Neural progenitor cell (in vitro differentiated cells): ENCODE results near the gene WNT9A. TPM values are rescaled to one million over a fixed set of nuclear protein-coding genes. Genes with fewer than 3 reads are reported as not detected.

Experiments
- DNase-seq: peaks from one replicate; pipeline ENCODE4 v3.0.0-alpha.2; 2016; ENCODE audit warnings: low spot score
- H2AFZ ChIP-seq: fragments of 200-600 bp; sonication (generic); replicated peaks from 2 replicates; pipeline ENCODE4 v1.6.1; 2016; ENCODE audit warnings: antibody characterized with exemption
- H3F3A ChIP-seq: fragments of 200-600 bp; sonication (generic); 2 replicates; pipeline ENCODE4 v1.6.1; 2016; ENCODE audit warnings: antibody characterized with exemption, low read depth
- H3K27ac ChIP-seq: fragments of 200-600 bp; sonication (generic); 2 replicates; pipeline ENCODE4 v1.5.1; 2016; ENCODE audit warnings: mild to moderate bottlenecking
- H3K27me3 ChIP-seq: fragments of 200-600 bp; sonication (generic); 2 replicates; pipeline ENCODE4 v1.6.1; 2016; ENCODE audit warnings: mild to moderate bottlenecking, moderate library complexity
- H3K36me3 ChIP-seq: fragments of 200-600 bp; sonication (generic); 2 replicates; pipeline ENCODE4 v1.5.1; 2016
- H3K4me1 ChIP-seq: fragments of 200-600 bp; sonication (generic); 2 replicates; pipeline ENCODE4 v1.6.1; 2016; ENCODE audit warnings: mixed run types
- H3K4me2 ChIP-seq: fragments of 200-600 bp; sonication (generic); 2 replicates; pipeline ENCODE4 v1.6.1; 2016
- H3K4me3 ChIP-seq: fragments of 200-600 bp; sonication (generic); 2 replicates; pipeline ENCODE4 v1.5.1; 2016
- H3K79me2 ChIP-seq: fragments of 200-600 bp; sonication (generic); 2 replicates; pipeline ENCODE4 v1.6.1; 2016; ENCODE audit warnings: low read depth
- H3K9ac ChIP-seq: fragments of 200-600 bp; sonication (generic); 2 replicates; pipeline ENCODE4 v1.6.1; 2016
- H3K9me3 ChIP-seq: fragments of 200-600 bp; sonication (generic); 2 replicates; pipeline ENCODE4 v1.5.1; 2016; ENCODE audit warnings: low read depth
- H4K20me1 ChIP-seq: fragments of 200-600 bp; sonication (generic); 2 replicates; pipeline ENCODE4 v1.6.1; 2016; ENCODE audit warnings: low read depth
- H3K27ac Mint-ChIP-seq: 3 replicates; pipeline ENCODE4 v1.8.0; 2021; ENCODE audit warnings: mixed read lengths
- H3K27me3 Mint-ChIP-seq: 2 replicates; pipeline ENCODE4 v1.8.0; 2022; ENCODE audit warnings: low read depth, mild to moderate bottlenecking, inconsistent platforms, moderate library complexity, mixed read lengths; ENCODE audit not compliant: insufficient read depth
- H3K36me3 Mint-ChIP-seq: 3 replicates; pipeline ENCODE4 v1.8.0; 2021; ENCODE audit warnings: mixed read lengths
- H3K4me1 Mint-ChIP-seq: 3 replicates; pipeline ENCODE4 v1.8.0; 2021; ENCODE audit warnings: mixed read lengths
- H3K4me3 Mint-ChIP-seq: 3 replicates; pipeline ENCODE4 v1.8.0; 2021; ENCODE audit warnings: mild to moderate bottlenecking, moderate library complexity, mixed read lengths
- H3K9me3 Mint-ChIP-seq: 3 replicates; pipeline ENCODE4 v1.8.0; 2020; ENCODE audit warnings: mixed read lengths
- CTCF ChIP-seq: fragments of 200-600 bp; sonication (generic); IDR thresholded peaks from 2 replicates; pipeline ENCODE4 v1.5.1; 2017; ENCODE audit warnings: antibody characterized with exemption, mild to moderate bottlenecking
- EZH2 ChIP-seq: fragments of 200-600 bp; sonication (generic); IDR thresholded peaks from 2 replicates; pipeline ENCODE4 v1.6.1; 2017; ENCODE audit warnings: antibody characterized with exemption, mild to moderate bottlenecking, moderate library complexity
- EZH2phosphoT487 ChIP-seq: fragments of 200-600 bp; sonication (generic); IDR thresholded peaks from 2 replicates; pipeline ENCODE4 v1.6.1; 2017; ENCODE audit warnings: antibody characterized with exemption
- microRNA-seq: library from miRNA; unstranded; fragments of <30 nt; microRNA quantifications from one replicate; pipeline ENCODE4, GENCODE V29; 2016
- small RNA-seq: library from RNA; depleted of rRNA; stranded (forward); fragments of <200 nt; gene quantifications from one replicate; pipeline ENCODE3, GENCODE V24; 2015
- total RNA-seq: library from RNA; depleted of rRNA; stranded (reverse); fragments of >200 nt; gene quantifications from 2 replicates; pipeline ENCODE4 v1.2.3, GENCODE V29; 2015; ENCODE audit warnings: low replicate concordance

Gene WNT9A
- total RNA-seq, 1 donor from 2014 or later = 1.4 TPM

GRCh38 chr1:227870366-227870765, 77.4 kb downstream of the WNT9A start:
- no peaks in the 10 kb centered on the region for H3K4me1 ChIP-seq
- no peak overlapping the region for H3K4me3 ChIP-seq
- no peak overlapping the region for H2AFZ ChIP-seq
- H3F3A ChIP-seq = no peaks in the 10 kb centered on the region
- peaks cover 4% of the 10 kb centered on the region for H3K4me1 Mint-ChIP-seq
- H3K27ac Mint-ChIP-seq = no peak overlapping the region
- H3K79me2 ChIP-seq = no peaks in the 10 kb centered on the region
- peak overlapping the region; percentile 30 for H3K4me3 Mint-ChIP-seq
- no peaks in the 10 kb centered on the region for H3K27me3 ChIP-seq
- no peaks in the 10 kb centered on the region for H3K36me3 ChIP-seq
- H3K9me3 Mint-ChIP-seq = peaks cover 16% of the 10 kb centered on the region
- DNase-seq = no peak
- H3K9me3 ChIP-seq = no peaks in the 10 kb centered on the region
- no peak overlapping the region for H3K4me2 ChIP-seq
- no peaks in the 10 kb centered on the region for H4K20me1 ChIP-seq
- no peak overlapping the region for H3K9ac ChIP-seq
- no peak overlapping the region for H3K27ac ChIP-seq
- H3K36me3 Mint-ChIP-seq = no peaks in the 10 kb centered on the region
- TF ChIP-seq CTCF (no peak), EZH2 (no peak), EZH2phosphoT487 (no peak)
- peaks cover 8% of the 10 kb centered on the region for H3K27me3 Mint-ChIP-seq

- DNase-seq = no peak
- H3K36me3 ChIP-seq = no peaks in the 10 kb centered on the region
- Mint-ChIP-seq H3K4me3 (peak overlapping the region; percentile 30), H3K4me1 (peaks cover 4% of the 10 kb centered on the region), H3K9me3 (peaks cover 19% of the 10 kb centered on the region), H3K27me3 (peaks cover 8% of the 10 kb centered on the region), H3K36me3 (no peaks in the 10 kb centered on the region), H3K27ac (no peak overlapping the region)
- H3K4me2 ChIP-seq = no peak overlapping the region
- H3K4me1 ChIP-seq = no peaks in the 10 kb centered on the region
- peaks cover 2% of the 10 kb centered on the region for H3K9me3 ChIP-seq
- no peaks in the 10 kb centered on the region for H4K20me1 ChIP-seq
- no peak overlapping the region for H3K4me3 ChIP-seq
- H3K79me2 ChIP-seq = no peaks in the 10 kb centered on the region
- no peaks in the 10 kb centered on the region for H3F3A ChIP-seq
- no peak for TF ChIP-seq CTCF
- TF ChIP-seq EZH2phosphoT487 = no peak
- no peak for TF ChIP-seq EZH2
- no peak overlapping the region for H3K9ac ChIP-seq
- H3K27me3 ChIP-seq = no peaks in the 10 kb centered on the region
- H2AFZ ChIP-seq = no peak overlapping the region
- no peak overlapping the region for H3K27ac ChIP-seq
These were observed 77.9 kb downstream of the WNT9A start for GRCh38 chr1:227869851-227870305.

- no peaks in the 10 kb centered on the region for H3F3A ChIP-seq
- H3K4me2 ChIP-seq = no peak overlapping the region
- DNase-seq = no peak
- H3K9ac ChIP-seq = no peak overlapping the region
- peaks cover 23% of the 10 kb centered on the region for H3K9me3 Mint-ChIP-seq
- H3K9me3 ChIP-seq = peaks cover 7% of the 10 kb centered on the region
- H3K79me2 ChIP-seq = no peaks in the 10 kb centered on the region
- no peak overlapping the region for H3K27ac ChIP-seq
- H2AFZ ChIP-seq = no peak overlapping the region
- peaks cover 8% of the 10 kb centered on the region for H3K27me3 Mint-ChIP-seq
- H3K4me1 ChIP-seq = no peaks in the 10 kb centered on the region
- no peak overlapping the region for H3K4me3 ChIP-seq
- no peak overlapping the region for H3K4me3 Mint-ChIP-seq
- H3K27ac Mint-ChIP-seq = no peak overlapping the region
- H3K36me3 ChIP-seq = no peaks in the 10 kb centered on the region
- no peaks in the 10 kb centered on the region for H4K20me1 ChIP-seq
- peaks cover 4% of the 10 kb centered on the region for H3K4me1 Mint-ChIP-seq
- TF ChIP-seq EZH2 = no peak
- no peaks in the 10 kb centered on the region for H3K27me3 ChIP-seq
- H3K36me3 Mint-ChIP-seq = no peaks in the 10 kb centered on the region
These were observed 78.4 kb downstream of the WNT9A start for GRCh38 chr1:227869279-227869842.

Small RNAs within 50 kb of the gene (microRNA-seq; reads per million reads assigned to microRNA genes)
- 0.73 reads per million for gene MIR5008

Small RNAs within 50 kb of the gene (small RNA-seq; reads per million reads assigned to genes)
- 0.07 reads per million for gene MIR5008
- gene SEPT14P17 = not detected

Other genes starting within 250 kb of the WNT9A start
- gene JMJD4, start 212.6 kb downstream of the WNT9A start, total RNA-seq = 7.5 and 13.6 TPM in 2 replicates
- gene SNAP47, start 212.5 kb downstream of the WNT9A start, total RNA-seq = 52.8 and 54.8 TPM in 2 replicates
- not detected in 2 replicates for gene PRSS38, start 132.3 kb downstream of the WNT9A start, total RNA-seq
- 0.12 TPM in 1 of 2 replicates, not detected in the other for gene WNT3A, start 59.1 kb upstream of the WNT9A start, total RNA-seq
- gene ARF1, start 134.8 kb upstream of the WNT9A start, total RNA-seq = 95.1 and 147 TPM in 2 replicates
- 11.8 and 19.7 TPM in 2 replicates for gene C1orf35, start 155.4 kb upstream of the WNT9A start, total RNA-seq
- gene MRPL55, start 161.4 kb upstream of the WNT9A start, total RNA-seq = 42.4 and 68.3 TPM in 2 replicates
- 87.7 and 119 TPM in 2 replicates for gene GUK1, start 192.3 kb upstream of the WNT9A start, total RNA-seq
- gene GJC2, start 202.0 kb upstream of the WNT9A start, total RNA-seq = 0.25 TPM in 1 of 2 replicates, not detected in the other
- gene IBA57, start 217.9 kb upstream of the WNT9A start, total RNA-seq = 2.2 and 6.7 TPM in 2 replicates